Measurements from ENCODE around the gene GALNT12. TPM values are rescaled to one million over a fixed set of nuclear protein-coding genes. Genes with fewer than 3 reads are reported as not detected.

GALNT12 gene
- total RNA-seq, 1 donor from 2014 or later: 46.5 TPM

DNA sequence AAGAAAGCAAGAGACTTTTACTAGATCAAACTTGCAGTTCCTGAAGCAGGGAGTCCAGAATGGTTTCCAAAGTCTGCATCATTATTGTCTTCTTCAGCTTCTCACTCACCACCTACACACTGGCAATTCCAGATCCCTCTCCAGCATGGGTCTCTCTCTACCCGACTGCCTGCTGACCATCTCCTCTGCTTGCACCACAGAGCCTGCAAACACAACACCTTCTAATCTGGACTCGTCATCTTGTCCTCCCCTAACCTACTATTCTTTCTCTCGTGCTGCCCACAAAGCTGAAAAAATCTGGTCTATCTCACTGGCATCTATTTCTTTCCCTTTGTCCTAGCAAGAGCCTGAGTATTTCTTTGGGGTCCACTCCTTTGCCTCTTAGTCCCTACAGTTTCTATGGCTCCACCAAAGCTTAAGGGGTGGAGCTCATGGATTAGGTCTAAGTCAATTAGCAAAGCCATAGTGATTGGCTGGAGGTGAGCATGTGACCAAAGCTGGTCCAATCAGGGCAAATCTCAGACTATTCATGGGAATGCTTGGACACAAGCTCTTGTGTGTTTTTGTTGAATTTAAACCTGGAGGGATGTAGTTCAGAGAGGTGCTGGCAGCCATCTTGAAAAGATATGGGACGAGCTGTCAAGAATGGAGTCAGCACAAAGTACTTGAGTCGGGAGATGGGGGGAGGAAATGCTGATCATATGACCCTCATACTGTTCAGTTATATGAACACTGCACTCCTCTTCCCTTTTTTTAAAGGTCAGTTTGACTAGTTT, 63.5 kb downstream of the GALNT12 start:
- peaks cover 9% of the 10 kb centered on the region for H3K27me3 Mint-ChIP-seq (ENCODE audit: insufficient read depth, low read depth)
- Histone ChIP-seq H3K9ac (no peak overlapping the region), H3K27ac (no peak overlapping the region), H3K36me3 (no peaks in the 10 kb centered on the region), H3K4me2 (no peak overlapping the region), H4K20me1 (ENCODE audit: low read depth) (no peaks in the 10 kb centered on the region), H3K27me3 (no peaks in the 10 kb centered on the region), H2AFZ (replicated peaks) (no peak overlapping the region), H3K4me1 (no peaks in the 10 kb centered on the region), H3K4me3 (no peak overlapping the region), H3K79me2 (ENCODE audit: low read depth) (no peaks in the 10 kb centered on the region), H3F3A (ENCODE audit: low read depth) (no peaks in the 10 kb centered on the region), H3K9me3 (ENCODE audit: low read depth) (no peaks in the 10 kb centered on the region)
- H3K27ac Mint-ChIP-seq: no peak overlapping the region
- H3K9me3 Mint-ChIP-seq: no peaks in the 10 kb centered on the region
- no peak overlapping the region for H3K4me3 Mint-ChIP-seq
- TF ChIP-seq EZH2phosphoT487 (IDR thresholded peaks at IDR 0.05) (no peak), EZH2 (IDR thresholded peaks at IDR 0.05) (no peak)
- TF ChIP-seq, protein P1, sequence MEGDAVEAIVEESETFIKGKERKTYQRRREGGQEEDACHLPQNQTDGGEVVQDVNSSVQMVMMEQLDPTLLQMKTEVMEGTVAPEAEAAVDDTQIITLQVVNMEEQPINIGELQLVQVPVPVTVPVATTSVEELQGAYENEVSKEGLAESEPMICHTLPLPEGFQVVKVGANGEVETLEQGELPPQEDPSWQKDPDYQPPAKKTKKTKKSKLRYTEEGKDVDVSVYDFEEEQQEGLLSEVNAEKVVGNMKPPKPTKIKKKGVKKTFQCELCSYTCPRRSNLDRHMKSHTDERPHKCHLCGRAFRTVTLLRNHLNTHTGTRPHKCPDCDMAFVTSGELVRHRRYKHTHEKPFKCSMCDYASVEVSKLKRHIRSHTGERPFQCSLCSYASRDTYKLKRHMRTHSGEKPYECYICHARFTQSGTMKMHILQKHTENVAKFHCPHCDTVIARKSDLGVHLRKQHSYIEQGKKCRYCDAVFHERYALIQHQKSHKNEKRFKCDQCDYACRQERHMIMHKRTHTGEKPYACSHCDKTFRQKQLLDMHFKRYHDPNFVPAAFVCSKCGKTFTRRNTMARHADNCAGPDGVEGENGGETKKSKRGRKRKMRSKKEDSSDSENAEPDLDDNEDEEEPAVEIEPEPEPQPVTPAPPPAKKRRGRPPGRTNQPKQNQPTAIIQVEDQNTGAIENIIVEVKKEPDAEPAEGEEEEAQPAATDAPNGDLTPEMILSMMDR (IDR thresholded peaks at IDR 0.05): no peak
- DNase-seq (ENCODE audit: low spot score): no peak
- no peaks in the 10 kb centered on the region for H3K4me1 Mint-ChIP-seq
- no peaks in the 10 kb centered on the region for H3K36me3 Mint-ChIP-seq

DNA sequence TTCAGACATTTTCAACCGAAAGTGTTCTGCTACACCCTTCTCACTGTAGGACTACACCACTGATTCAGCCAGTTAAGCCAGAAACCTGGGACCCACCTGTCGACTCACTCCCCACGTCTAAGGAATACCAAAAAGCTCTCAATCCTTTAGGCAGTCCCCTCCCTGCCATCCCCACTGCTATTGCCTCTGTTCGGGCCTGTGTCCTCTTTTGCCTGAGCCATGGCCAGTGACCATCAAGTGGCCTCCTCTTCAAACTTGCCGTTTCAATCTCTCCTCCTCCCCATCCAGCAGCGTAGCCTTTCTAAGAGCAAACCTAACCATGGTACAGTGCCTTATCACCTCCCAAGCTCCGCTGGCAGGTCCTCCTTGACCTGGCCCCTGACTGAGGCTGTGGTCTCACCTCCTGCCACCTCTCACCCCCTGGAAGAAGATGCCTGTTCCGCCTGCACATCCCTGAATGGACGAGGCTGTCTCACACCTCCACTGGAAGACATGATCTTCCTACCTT, 64.1 kb downstream of the GALNT12 start:
- H3K4me3 Mint-ChIP-seq: no peak overlapping the region
- H3K36me3 ChIP-seq: no peaks in the 10 kb centered on the region

DNA sequence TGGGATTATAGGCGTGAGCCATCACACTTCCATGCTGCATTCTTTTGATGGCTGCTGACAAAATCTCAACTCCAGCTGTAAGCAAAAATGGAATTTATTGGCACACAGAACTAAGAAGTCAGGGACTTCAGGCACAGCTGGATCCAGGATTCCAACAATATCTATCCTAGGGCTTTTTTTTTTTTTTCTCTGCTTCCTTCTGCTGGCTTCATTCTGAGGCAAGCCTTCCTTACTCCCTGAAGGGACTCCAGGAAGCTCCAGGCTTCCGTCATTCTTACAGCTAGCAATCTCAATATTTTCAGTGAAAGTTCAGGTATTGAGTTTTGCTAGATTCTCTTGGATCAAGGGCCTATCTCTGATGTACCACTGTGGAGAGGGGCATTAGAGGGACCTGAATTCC, 66.1 kb downstream of the GALNT12 start:
- Histone ChIP-seq H3K36me3 (no peaks in the 10 kb centered on the region), H3F3A (ENCODE audit: low read depth) (no peaks in the 10 kb centered on the region), H3K9ac (no peak overlapping the region), H3K27ac (no peak overlapping the region), H3K27me3 (no peaks in the 10 kb centered on the region), H3K4me3 (no peak overlapping the region), H3K9me3 (ENCODE audit: low read depth) (no peaks in the 10 kb centered on the region), H3K79me2 (ENCODE audit: low read depth) (no peaks in the 10 kb centered on the region), H3K4me1 (no peaks in the 10 kb centered on the region), H2AFZ (replicated peaks) (no peak overlapping the region), H4K20me1 (ENCODE audit: low read depth) (no peaks in the 10 kb centered on the region), H3K4me2 (no peak overlapping the region)
- TF ChIP-seq, protein P1 (IDR thresholded peaks at IDR 0.05): no peak
- no peak for TF ChIP-seq EZH2phosphoT487 (IDR thresholded peaks at IDR 0.05)
- TF ChIP-seq EZH2 (IDR thresholded peaks at IDR 0.05): no peak
- H3K9me3 Mint-ChIP-seq: no peaks in the 10 kb centered on the region
- DNase-seq (ENCODE audit: low spot score): no peak
- no peaks in the 10 kb centered on the region for H3K36me3 Mint-ChIP-seq
- H3K27ac Mint-ChIP-seq: no peak overlapping the region
- peaks cover 11% of the 10 kb centered on the region for H3K27me3 Mint-ChIP-seq (ENCODE audit: insufficient read depth, low read depth)
- H3K4me1 Mint-ChIP-seq: no peaks in the 10 kb centered on the region
- no peak overlapping the region for H3K4me3 Mint-ChIP-seq

More for the DNA sequence above, 64.1 kb downstream of the GALNT12 start:
- no peak overlapping the region for H3K4me3 ChIP-seq
- no peaks in the 10 kb centered on the region for H3K9me3 Mint-ChIP-seq
- no peaks in the 10 kb centered on the region for H3K4me1 ChIP-seq
- no peaks in the 10 kb centered on the region for H3F3A ChIP-seq (ENCODE audit: low read depth)
- no peaks in the 10 kb centered on the region for H3K36me3 Mint-ChIP-seq
- H3K27me3 ChIP-seq: no peaks in the 10 kb centered on the region
- no peaks in the 10 kb centered on the region for H3K79me2 ChIP-seq (ENCODE audit: low read depth)
- no peak for DNase-seq (ENCODE audit: low spot score)
- H3K4me1 Mint-ChIP-seq: no peaks in the 10 kb centered on the region
- H3K27ac ChIP-seq: no peak overlapping the region
- H3K4me2 ChIP-seq: no peak overlapping the region
- H4K20me1 ChIP-seq (ENCODE audit: low read depth): no peaks in the 10 kb centered on the region
- peaks cover 9% of the 10 kb centered on the region for H3K27me3 Mint-ChIP-seq (ENCODE audit: insufficient read depth, low read depth)
- no peak overlapping the region for H2AFZ ChIP-seq (replicated peaks)
- TF ChIP-seq, protein P1 (IDR thresholded peaks at IDR 0.05): no peak
- TF ChIP-seq EZH2 (IDR thresholded peaks at IDR 0.05) (no peak), EZH2phosphoT487 (IDR thresholded peaks at IDR 0.05) (no peak)
- no peak overlapping the region for H3K9ac ChIP-seq
- H3K9me3 ChIP-seq (ENCODE audit: low read depth): no peaks in the 10 kb centered on the region
- no peak overlapping the region for H3K27ac Mint-ChIP-seq

Measured in neural progenitor cell (in vitro differentiated cells).